MCF 10A (cell line): Measurements from ENCODE around the gene IL6ST. TPM values are rescaled to one million over a fixed set of nuclear protein-coding genes. Genes with fewer than 3 reads are reported as not detected.
A peak's percentile ranks its signal among the peaks of the same experiment; 100 is the strongest.

Source experiments
- BruUV-seq: library from RNA; stranded (reverse); fragments of 400-500 nt; replicated peaks from 2 replicates; lab custom pipeline; 2021; lab: Mats Ljungman, UMichigan
- CTCF ChIA-PET: fragments of 300-600 bp; sonication (Branson Sonifier 250); formaldehyde crosslinking; extraction: SDS; loops from one replicate; lab custom pipeline; 2021; ENCODE audit warnings: antibody characterized with exemption, inconsistent platforms; lab: Yijun Ruan, JAX
- POLR2A ChIA-PET: fragments of 300-600, 350-650 bp; sonication (Branson Sonifier 250); formaldehyde crosslinking; extraction: SDS; loops from one replicate; lab custom pipeline; 2020; ENCODE audit warnings: antibody characterized with exemption, inconsistent platforms; lab: Yijun Ruan, JAX
- DNase-seq: peaks from one replicate; pipeline ENCODE4 v3.0.0-alpha.2; 2018; ENCODE audit not compliant: unreplicated experiment
- H3K27ac Mint-ChIP-seq: one replicate; pipeline ENCODE4 v1.8.0; 2022; ENCODE audit warnings: mild to moderate bottlenecking, low read depth, mixed read lengths; ENCODE audit not compliant: unreplicated experiment
- H3K27me3 Mint-ChIP-seq: one replicate; pipeline ENCODE4 v1.8.0; 2022; ENCODE audit warnings: mixed read lengths; ENCODE audit not compliant: insufficient read depth, unreplicated experiment
- H3K36me3 Mint-ChIP-seq: one replicate; pipeline ENCODE4 v1.8.0; 2022; ENCODE audit warnings: mild to moderate bottlenecking, moderate library complexity, mixed read lengths; ENCODE audit not compliant: insufficient read depth, unreplicated experiment
- H3K4me1 Mint-ChIP-seq: one replicate; pipeline ENCODE4 v1.8.0; 2022; ENCODE audit warnings: mixed read lengths; ENCODE audit not compliant: insufficient read depth, unreplicated experiment
- H3K4me3 Mint-ChIP-seq: one replicate; pipeline ENCODE4 v1.8.0; 2022; ENCODE audit warnings: mild to moderate bottlenecking, moderate library complexity, mixed read lengths; ENCODE audit not compliant: unreplicated experiment
- H3K9me3 Mint-ChIP-seq: one replicate; pipeline ENCODE4 v1.8.0; 2022; ENCODE audit warnings: mixed read lengths; ENCODE audit not compliant: unreplicated experiment
- intact Hi-C: fragments of 100-400 bp; cut with micrococcal nuclease; formaldehyde crosslinking; loops from 2 replicates; pipeline ENCODE4 v1.14.1; 2022
- total RNA-seq: library from RNA; stranded (reverse); gene quantifications from 2 replicates; pipeline ENCODE4 v1.2.3, GENCODE V29; 2022
- TF ChIP-seq, protein P1 (sequence below): fragments of 200-600 bp; IDR thresholded peaks from one replicate; pipeline ENCODE4 v1.8.0; 2022; ENCODE audit warnings: antibody characterized with exemption, mild to moderate bottlenecking; ENCODE audit not compliant: unreplicated experiment

IL6ST gene
- total RNA-seq, 1 experiment from 2014 or later = 115 TPM

DNA sequence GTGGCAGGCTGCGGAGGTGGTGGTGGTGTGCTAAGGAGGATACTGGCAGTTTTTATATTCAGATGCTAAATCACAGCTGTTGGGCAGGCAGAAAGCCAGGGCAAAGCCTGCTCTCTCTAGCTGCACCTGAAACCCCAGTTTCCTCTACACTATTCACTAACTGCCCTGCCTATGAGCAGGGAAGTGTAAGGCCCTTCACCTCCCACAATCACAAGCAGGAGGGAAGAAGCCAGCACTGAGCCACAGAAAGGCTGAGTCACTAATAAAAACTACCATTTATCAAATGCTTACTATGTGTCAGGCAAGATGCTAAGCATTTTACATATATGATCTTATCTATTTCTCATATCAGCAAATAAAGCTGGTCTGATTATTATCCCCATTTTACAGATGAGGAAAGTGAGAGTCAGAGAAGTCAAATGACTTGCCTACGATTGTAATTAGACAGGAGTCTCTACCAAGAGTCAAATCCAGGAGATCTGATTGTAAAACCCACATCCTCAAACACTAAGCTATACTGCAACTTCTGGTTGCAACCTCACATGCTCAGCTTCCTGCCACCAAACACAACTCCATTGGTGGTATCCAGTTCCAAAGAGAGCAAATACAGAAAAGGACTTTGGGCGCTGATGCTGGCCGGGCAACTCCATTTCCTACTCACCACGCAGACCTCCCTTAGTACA is 17.7 kb upstream of the IL6ST start:
- H3K27ac Mint-ChIP-seq = no peak overlapping the region
- H3K9me3 Mint-ChIP-seq = no peaks in the 10 kb centered on the region
- BruUV-seq = no TSS peak
- TF ChIP-seq, protein P1, sequence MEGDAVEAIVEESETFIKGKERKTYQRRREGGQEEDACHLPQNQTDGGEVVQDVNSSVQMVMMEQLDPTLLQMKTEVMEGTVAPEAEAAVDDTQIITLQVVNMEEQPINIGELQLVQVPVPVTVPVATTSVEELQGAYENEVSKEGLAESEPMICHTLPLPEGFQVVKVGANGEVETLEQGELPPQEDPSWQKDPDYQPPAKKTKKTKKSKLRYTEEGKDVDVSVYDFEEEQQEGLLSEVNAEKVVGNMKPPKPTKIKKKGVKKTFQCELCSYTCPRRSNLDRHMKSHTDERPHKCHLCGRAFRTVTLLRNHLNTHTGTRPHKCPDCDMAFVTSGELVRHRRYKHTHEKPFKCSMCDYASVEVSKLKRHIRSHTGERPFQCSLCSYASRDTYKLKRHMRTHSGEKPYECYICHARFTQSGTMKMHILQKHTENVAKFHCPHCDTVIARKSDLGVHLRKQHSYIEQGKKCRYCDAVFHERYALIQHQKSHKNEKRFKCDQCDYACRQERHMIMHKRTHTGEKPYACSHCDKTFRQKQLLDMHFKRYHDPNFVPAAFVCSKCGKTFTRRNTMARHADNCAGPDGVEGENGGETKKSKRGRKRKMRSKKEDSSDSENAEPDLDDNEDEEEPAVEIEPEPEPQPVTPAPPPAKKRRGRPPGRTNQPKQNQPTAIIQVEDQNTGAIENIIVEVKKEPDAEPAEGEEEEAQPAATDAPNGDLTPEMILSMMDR = no peak
- no peaks in the 10 kb centered on the region for H3K27me3 Mint-ChIP-seq
- DNase-seq = no peak
- CTCF ChIA-PET = no interaction called here
- intact Hi-C loops = no loop called here
- no peak overlapping the region for H3K4me3 Mint-ChIP-seq
- no peaks in the 10 kb centered on the region for H3K36me3 Mint-ChIP-seq
- H3K4me1 Mint-ChIP-seq = peaks cover 6% of the 10 kb centered on the region
- POLR2A ChIA-PET = interaction anchor here (0.7 to 2.5 kb wide), 6 partner anchors 9 to 111 kb away, joined by 3 to 8 read pairs (median 4); partner anchors contain the start of gene IL6ST

DNA sequence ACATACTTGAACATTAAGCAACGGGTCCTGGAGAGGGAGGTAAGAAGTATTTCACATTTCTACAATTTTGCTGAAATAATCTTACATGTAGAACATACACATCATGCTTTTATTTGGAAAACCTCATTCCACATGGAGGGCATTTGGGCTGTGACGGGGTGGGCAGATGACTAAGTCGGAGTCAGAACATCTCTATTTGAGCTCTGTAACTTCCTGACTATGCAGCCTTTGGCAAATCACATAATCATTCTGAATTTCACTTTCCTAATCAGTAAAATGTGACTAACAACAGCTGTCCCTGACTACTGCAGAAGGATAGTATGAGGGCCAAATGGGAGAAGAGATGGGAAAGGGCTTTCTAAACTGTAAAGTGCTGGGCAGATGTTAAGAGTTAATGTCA is 17.1 kb upstream of the IL6ST start:
- H3K9me3 Mint-ChIP-seq = no peaks in the 10 kb centered on the region
- TF ChIP-seq, protein P1 = no peak
- peaks cover 6% of the 10 kb centered on the region for H3K4me1 Mint-ChIP-seq
- H3K4me3 Mint-ChIP-seq = no peak overlapping the region
- BruUV-seq = no TSS peak
- POLR2A ChIA-PET = interaction anchor here (0.5 to 2.5 kb wide), 7 partner anchors 9 to 112 kb away, joined by 3 to 8 read pairs (median 4); partner anchors contain the start of gene IL6ST
- CTCF ChIA-PET = no interaction called here
- peak; percentile 35 for DNase-seq
- H3K27ac Mint-ChIP-seq = no peak overlapping the region
- H3K36me3 Mint-ChIP-seq = no peaks in the 10 kb centered on the region
- intact Hi-C loops = no loop called here
- no peaks in the 10 kb centered on the region for H3K27me3 Mint-ChIP-seq

DNA sequence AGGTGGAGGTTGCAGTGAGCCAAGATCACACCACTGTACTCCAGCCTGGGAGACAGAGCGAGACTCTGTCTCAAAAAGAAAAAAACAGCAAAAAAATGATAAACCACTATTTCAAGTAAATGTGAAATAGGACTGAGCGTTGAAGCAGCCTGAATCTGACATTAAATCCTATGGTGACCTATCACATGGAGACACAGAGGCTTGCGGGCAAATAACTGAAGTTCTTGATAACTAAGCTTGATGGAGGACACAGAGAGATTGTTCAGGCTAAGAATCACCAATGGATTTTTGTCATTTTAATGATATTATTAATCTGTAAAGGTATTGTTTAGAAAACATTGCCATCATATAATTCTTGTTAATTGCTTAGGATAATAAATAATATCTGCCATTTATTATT is 15.7 kb upstream of the IL6ST start:
- ChIA-PET POLR2A (interaction anchor here (2.5 kb wide), 1 partner anchor 16 kb away, joined by 8 read pairs; the partner anchor contains the start of gene IL6ST), CTCF (no interaction called here)
- intact Hi-C loops = no loop called here
- Mint-ChIP-seq H3K4me1 (peaks cover 6% of the 10 kb centered on the region), H3K27me3 (no peaks in the 10 kb centered on the region), H3K36me3 (no peaks in the 10 kb centered on the region), H3K27ac (no peak overlapping the region), H3K9me3 (no peaks in the 10 kb centered on the region), H3K4me3 (no peak overlapping the region)
- DNase-seq = no peak
- BruUV-seq = no TSS peak
- TF ChIP-seq, protein P1 = no peak

DNA sequence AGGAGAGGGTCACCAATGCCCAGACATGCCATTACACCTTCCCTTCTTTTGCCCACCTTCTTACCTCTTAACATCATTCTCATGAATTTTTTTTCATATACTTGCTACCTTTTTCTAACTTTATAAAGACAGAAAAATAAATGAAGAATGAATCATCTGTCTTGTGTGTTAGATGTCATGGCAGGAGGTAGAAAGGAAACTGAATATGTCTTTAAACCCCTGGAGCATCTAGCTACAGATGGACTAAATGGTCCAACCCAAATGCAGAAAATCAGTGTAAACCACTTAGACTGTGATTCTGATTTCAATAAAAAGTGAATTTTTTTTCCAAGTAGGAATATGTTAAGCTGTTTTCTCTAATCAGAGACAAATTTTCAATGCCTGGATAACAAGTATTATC is 11.8 kb upstream of the IL6ST start:
- TF ChIP-seq, protein P1 = no peak
- BruUV-seq = no TSS peak
- no peaks in the 10 kb centered on the region for H3K36me3 Mint-ChIP-seq
- intact Hi-C loops = no loop called here
- H3K9me3 Mint-ChIP-seq = no peaks in the 10 kb centered on the region
- no peak overlapping the region for H3K27ac Mint-ChIP-seq
- ChIA-PET POLR2A (interaction anchor here (0.9 to 1.2 kb wide), 2 partner anchors 9 to 11 kb away, joined by 3 to 4 read pairs; no protein-coding TSS in a partner anchor), CTCF (interaction anchor here (0.6 to 0.8 kb wide), 2 partner anchors 11 to 222 kb away, joined by 3 read pairs; no protein-coding TSS in a partner anchor)
- H3K4me1 Mint-ChIP-seq = peaks cover 6% of the 10 kb centered on the region
- no peak for DNase-seq
- H3K4me3 Mint-ChIP-seq = no peak overlapping the region
- no peaks in the 10 kb centered on the region for H3K27me3 Mint-ChIP-seq
